Left ventricle myocardium inferior (tissue), 1 donor: ENCODE results near the gene HSPA4L. TPM values are rescaled to one million over a fixed set of nuclear protein-coding genes. Genes with fewer than 3 reads are reported as not detected.

Experiments
- DNase-seq: peaks from one replicate; pipeline ENCODE4 v3.0.0-alpha.2; 2020
- H3K27ac ChIP-seq: fragments of 200-600 bp; replicated peaks from 2 replicates; pipeline ENCODE4 v1.8.0; 2021
- H3K27me3 ChIP-seq: fragments of 200-600 bp; 2 replicates; pipeline ENCODE4 v1.8.0; 2021; ENCODE audit warnings: low read depth
- H3K36me3 ChIP-seq: fragments of 200-600 bp; 2 replicates; pipeline ENCODE4 v1.8.0; 2021
- H3K4me1 ChIP-seq: fragments of 200-600 bp; 2 replicates; pipeline ENCODE4 v1.8.0; 2021
- H3K4me3 ChIP-seq: fragments of 200-600 bp; 2 replicates; pipeline ENCODE4 v1.8.0; 2021; ENCODE audit warnings: mild to moderate bottlenecking, moderate library complexity
- H3K9me3 ChIP-seq: fragments of 200-600 bp; replicated peaks from 2 replicates; pipeline ENCODE4 v1.8.0; 2021
- intact Hi-C: fragments of 100-400 bp; cut with micrococcal nuclease; formaldehyde crosslinking; loops from one replicate; pipeline ENCODE4 v1.11.0; 2022
- total RNA-seq: library from RNA; stranded (reverse); fragmentation: NEBNext Ultra II Directional; extraction: Animal tissue kit (Norgen Biotek cat#: 25700); gene quantifications from one replicate; pipeline ENCODE4 v1.2.1, GENCODE V29; 2021
- TF ChIP-seq, protein P1 (sequence below): fragments of 200-600 bp; IDR thresholded peaks from 2 replicates; pipeline ENCODE4 v1.8.0; 2021; ENCODE audit warnings: antibody characterized with exemption, mild to moderate bottlenecking, borderline replicate concordance
- donor health status: DM: no; HTN: yes; CAD: no; lungs with severe emphysema.

HSPA4L gene
- total RNA-seq, 1 donor from 2014 or later = 16.1 TPM

DNA sequence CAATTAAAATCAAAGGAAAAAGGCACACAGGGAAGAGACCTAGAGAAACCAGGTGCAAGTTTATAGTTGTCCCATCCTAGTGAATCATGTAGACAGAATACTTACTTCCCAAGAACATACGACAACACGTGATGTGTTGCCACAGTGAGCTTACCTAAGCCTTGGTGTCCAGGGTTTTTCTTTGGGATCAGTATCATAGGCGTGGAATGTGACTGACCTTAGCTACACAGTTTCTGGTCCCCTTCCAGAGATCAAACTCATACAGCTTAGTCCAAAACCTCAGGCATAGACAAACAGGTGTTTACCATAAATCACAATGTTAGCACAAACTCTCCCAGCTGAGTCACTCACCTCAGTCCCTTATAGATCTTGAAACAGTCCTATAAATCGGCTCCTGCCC is 34.2 kb upstream of the HSPA4L start:
- no peaks in the 10 kb centered on the region for H3K36me3 ChIP-seq
- H3K27me3 ChIP-seq = peaks cover 16% of the 10 kb centered on the region
- H3K27ac ChIP-seq = no peak overlapping the region
- intact Hi-C loops = no loop called here
- H3K4me3 ChIP-seq = no peak overlapping the region
- no peak for DNase-seq
- H3K4me1 ChIP-seq = no peaks in the 10 kb centered on the region
- peaks cover 29% of the 10 kb centered on the region for H3K9me3 ChIP-seq
- TF ChIP-seq, protein P1, sequence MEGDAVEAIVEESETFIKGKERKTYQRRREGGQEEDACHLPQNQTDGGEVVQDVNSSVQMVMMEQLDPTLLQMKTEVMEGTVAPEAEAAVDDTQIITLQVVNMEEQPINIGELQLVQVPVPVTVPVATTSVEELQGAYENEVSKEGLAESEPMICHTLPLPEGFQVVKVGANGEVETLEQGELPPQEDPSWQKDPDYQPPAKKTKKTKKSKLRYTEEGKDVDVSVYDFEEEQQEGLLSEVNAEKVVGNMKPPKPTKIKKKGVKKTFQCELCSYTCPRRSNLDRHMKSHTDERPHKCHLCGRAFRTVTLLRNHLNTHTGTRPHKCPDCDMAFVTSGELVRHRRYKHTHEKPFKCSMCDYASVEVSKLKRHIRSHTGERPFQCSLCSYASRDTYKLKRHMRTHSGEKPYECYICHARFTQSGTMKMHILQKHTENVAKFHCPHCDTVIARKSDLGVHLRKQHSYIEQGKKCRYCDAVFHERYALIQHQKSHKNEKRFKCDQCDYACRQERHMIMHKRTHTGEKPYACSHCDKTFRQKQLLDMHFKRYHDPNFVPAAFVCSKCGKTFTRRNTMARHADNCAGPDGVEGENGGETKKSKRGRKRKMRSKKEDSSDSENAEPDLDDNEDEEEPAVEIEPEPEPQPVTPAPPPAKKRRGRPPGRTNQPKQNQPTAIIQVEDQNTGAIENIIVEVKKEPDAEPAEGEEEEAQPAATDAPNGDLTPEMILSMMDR = no peak

DNA sequence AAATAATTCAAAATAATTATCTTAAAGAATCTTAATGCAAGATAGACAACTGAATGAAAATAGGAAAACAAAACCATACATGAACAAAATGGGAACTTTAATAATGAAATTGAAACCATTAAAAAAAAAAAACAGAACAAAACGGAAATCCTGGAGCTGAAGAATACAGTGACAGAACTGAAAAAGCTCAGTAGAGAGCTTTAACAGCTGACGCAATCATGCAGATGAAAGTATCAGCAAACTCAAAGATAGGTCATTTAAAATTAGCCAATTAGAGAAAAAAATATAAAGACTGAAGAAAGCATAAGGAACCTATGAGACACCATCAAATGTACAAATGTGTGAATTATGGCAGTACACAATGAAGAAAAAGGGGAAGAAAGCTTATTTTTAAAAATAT is 33.2 kb upstream of the HSPA4L start:
- peaks cover 11% of the 10 kb centered on the region for H3K27me3 ChIP-seq

DNA sequence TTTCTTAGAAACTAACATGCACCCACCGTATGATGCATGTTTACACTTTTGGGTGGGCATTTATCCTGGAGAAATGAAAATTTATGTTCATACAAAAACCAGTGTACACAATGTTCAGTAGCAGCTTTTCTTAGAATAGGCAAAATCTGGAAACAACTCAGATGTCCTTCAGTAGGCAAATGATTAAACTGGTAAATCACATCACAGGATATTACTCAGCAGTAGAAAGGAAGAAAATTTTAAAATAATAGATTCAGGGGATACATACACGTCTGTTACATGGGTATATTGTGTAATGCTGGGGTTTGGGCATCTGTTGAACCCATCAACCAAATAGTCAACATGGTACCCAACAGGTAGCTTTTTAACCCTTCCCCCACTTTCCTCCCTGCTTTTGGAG is 25.2 kb upstream of the HSPA4L start:
- Histone ChIP-seq H3K4me1 (no peaks in the 10 kb centered on the region), H3K27me3 (no peaks in the 10 kb centered on the region), H3K36me3 (no peaks in the 10 kb centered on the region), H3K4me3 (no peak overlapping the region), H3K9me3 (peaks cover 17% of the 10 kb centered on the region), H3K27ac (no peak overlapping the region)
- intact Hi-C loops = no loop called here
- no peak for DNase-seq
- TF ChIP-seq, protein P1 = no peak

More for the DNA sequence above, 33.2 kb upstream of the HSPA4L start:
- intact Hi-C loops = no loop called here
- Histone ChIP-seq H3K4me1 (no peaks in the 10 kb centered on the region), H3K9me3 (peaks cover 32% of the 10 kb centered on the region), H3K4me3 (no peak overlapping the region), H3K36me3 (no peaks in the 10 kb centered on the region), H3K27ac (no peak overlapping the region)
- TF ChIP-seq, protein P1 = no peak
- DNase-seq = no peak

DNA sequence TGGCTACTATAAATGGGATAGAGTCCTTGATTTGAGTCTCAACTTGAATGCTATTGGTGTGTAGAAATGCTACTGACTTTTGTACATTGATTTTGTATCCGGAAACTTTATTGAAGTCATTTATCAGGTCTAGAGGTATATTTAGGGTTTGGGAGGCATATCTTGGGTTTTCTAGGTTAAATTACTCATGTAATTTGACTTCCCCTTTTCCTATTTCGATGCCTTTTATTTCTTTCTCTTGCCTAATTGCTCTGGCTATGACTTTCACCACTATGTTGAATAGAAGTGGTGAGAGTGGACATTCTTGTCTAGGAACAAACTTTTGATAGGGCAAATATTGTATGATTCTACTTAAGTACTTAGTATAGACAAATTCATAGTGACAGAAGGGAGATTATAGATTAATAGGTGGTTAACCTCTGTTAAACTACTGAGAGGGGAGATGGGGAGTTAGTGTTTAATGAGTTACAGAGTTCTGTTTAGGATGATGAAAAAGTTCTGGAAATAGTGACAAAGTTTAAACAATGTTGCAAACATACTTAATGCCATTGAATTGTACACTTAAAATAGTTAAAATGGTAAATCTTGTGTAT is 22.8 kb upstream of the HSPA4L start:
- TF ChIP-seq, protein P1 = no peak
- H3K27ac ChIP-seq = no peak overlapping the region
- H3K4me1 ChIP-seq = no peaks in the 10 kb centered on the region
- H3K9me3 ChIP-seq = peaks cover 12% of the 10 kb centered on the region
- no peaks in the 10 kb centered on the region for H3K27me3 ChIP-seq
- H3K4me3 ChIP-seq = no peak overlapping the region
- intact Hi-C loops = no loop called here
- DNase-seq = no peak
- H3K36me3 ChIP-seq = no peaks in the 10 kb centered on the region

DNA sequence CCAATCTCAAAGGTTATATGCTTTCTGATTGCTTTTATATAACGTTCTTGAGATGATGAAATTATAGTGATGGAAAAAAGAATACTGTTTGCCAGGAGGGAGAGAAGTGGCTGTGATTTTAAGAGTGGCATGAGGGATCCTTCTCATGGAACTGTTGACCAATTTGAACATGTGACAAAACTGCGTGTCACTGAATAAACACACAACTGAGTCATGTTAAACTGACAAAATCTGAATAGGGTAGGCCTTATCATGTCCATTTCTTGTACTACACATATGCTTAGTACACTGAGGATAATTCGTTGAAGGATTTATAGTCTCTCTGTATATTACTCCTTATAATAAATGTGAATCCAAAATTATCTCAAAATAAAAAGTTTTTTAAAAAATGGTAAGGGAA is 22.2 kb upstream of the HSPA4L start:
- Histone ChIP-seq H3K27ac (no peak overlapping the region), H3K9me3 (peaks cover 12% of the 10 kb centered on the region), H3K36me3 (no peaks in the 10 kb centered on the region), H3K4me1 (no peaks in the 10 kb centered on the region), H3K4me3 (no peak overlapping the region), H3K27me3 (no peaks in the 10 kb centered on the region)
- TF ChIP-seq, protein P1 = no peak
- no peak for DNase-seq
- intact Hi-C loops = no loop called here
